ENCODE data around the gene SASH1. TPM values are rescaled to one million over a fixed set of nuclear protein-coding genes. Genes with fewer than 3 reads are reported as not detected.
A peak's percentile ranks its signal among the peaks of the same experiment; 100 is the strongest.

Gene SASH1
- total and polyA plus RNA-seq, 2 donors (not counting 1 experiment from before 2014, with no cell fraction given) = 38.6 to 44.6 TPM

- Histone ChIP-seq H2AFZ (ENCODE audit: low read length) (no peak overlapping the region), H3K4me1 (ENCODE audit: control insufficient read depth, extremely low read depth, insufficient read depth, low read length) (peaks cover 11% of the 10 kb centered on the region), H3K9me3 (ENCODE audit: control insufficient read depth, insufficient read depth, low read depth, low read length) (no peaks in the 10 kb centered on the region), H3K27me3 (ENCODE audit: control insufficient read depth, insufficient read depth, low read length) (no peaks in the 10 kb centered on the region), H4K20me1 (ENCODE audit: control insufficient read depth, extremely low read depth, insufficient read depth, low read length) (no peaks in the 10 kb centered on the region), H3K9ac (ENCODE audit: insufficient read depth, low read length) (no peak overlapping the region), H3K4me2 (ENCODE audit: extremely low read depth, insufficient read depth, low read length) (no peak overlapping the region), H3K4me3 (replicated peaks in 1 of 4; ENCODE audit: control extremely low read depth in 1 of 4, insufficient read depth in 1 of 4, low read depth in 3 of 4, low read length in 4 of 4) (no peak overlapping the region), H3K79me2 (ENCODE audit: control insufficient read depth, insufficient read depth, low read length) (no peaks in the 10 kb centered on the region), H3K36me3 (ENCODE audit: control insufficient read depth, insufficient read depth, low read length) (no peaks in the 10 kb centered on the region), H3K27ac (ENCODE audit: insufficient read depth, low read length) (no peak overlapping the region)
- no peak for DNase-seq (ENCODE audit: low read depth in 2 of 2)
- TF ChIP-seq EZH2 (IDR thresholded peaks at IDR 0.05; ENCODE audit: low read length, missing control alignments) = no peak
- no peak for TF ChIP-seq CTCF (conservative IDR thresholded peaks at IDR 0.05 in 1 of 2, IDR thresholded peaks at IDR 0.05 in 1 of 2; ENCODE audit: low read depth in 1 of 2, low read length in 2 of 2)
Measured at GRCh38 chr6:148445116-148445515, 102.5 kb downstream of the SASH1 start.

DNA sequence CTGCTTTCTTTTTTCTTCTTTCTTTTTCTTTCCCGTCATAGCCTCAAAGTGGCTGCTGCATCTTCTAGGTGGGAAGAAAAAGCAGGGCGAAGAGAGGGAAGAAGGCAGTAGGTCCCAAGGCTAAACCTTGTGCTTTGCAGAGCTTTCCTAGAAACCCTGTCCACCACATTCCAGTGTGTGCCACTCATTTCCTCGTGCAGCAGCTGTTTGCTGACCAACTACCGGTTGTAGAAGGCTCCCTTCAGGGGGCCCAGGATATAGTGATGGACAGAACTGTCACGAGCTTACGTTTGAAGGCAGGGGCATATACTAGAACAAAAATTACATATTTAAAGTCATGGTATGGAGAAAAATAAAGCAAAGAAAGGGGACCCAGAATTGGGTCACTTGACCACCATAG, 103.0 kb downstream of the SASH1 start:
- H3K4me1 ChIP-seq (ENCODE audit: control insufficient read depth, extremely low read depth, insufficient read depth, low read length) = peaks cover 11% of the 10 kb centered on the region
- H3K4me3 ChIP-seq (replicated peaks in 1 of 4; ENCODE audit: control extremely low read depth in 1 of 4, insufficient read depth in 1 of 4, low read depth in 3 of 4, low read length in 4 of 4) = no peak overlapping the region
- H3K36me3 ChIP-seq (ENCODE audit: control insufficient read depth, insufficient read depth, low read length) = no peaks in the 10 kb centered on the region
- no peaks in the 10 kb centered on the region for H4K20me1 ChIP-seq (ENCODE audit: control insufficient read depth, extremely low read depth, insufficient read depth, low read length)
- no peak overlapping the region for H3K4me2 ChIP-seq (ENCODE audit: extremely low read depth, insufficient read depth, low read length)
- no peak overlapping the region for H2AFZ ChIP-seq (ENCODE audit: low read length)
- no peaks in the 10 kb centered on the region for H3K9me3 ChIP-seq (ENCODE audit: control insufficient read depth, insufficient read depth, low read depth, low read length)
- TF ChIP-seq CTCF (conservative IDR thresholded peaks at IDR 0.05 in 1 of 2, IDR thresholded peaks at IDR 0.05 in 1 of 2; ENCODE audit: low read depth in 1 of 2, low read length in 2 of 2) = no peak
- TF ChIP-seq EZH2 (IDR thresholded peaks at IDR 0.05; ENCODE audit: low read length, missing control alignments) = no peak
- H3K27me3 ChIP-seq (ENCODE audit: control insufficient read depth, insufficient read depth, low read length) = no peaks in the 10 kb centered on the region
- no peak overlapping the region for H3K9ac ChIP-seq (ENCODE audit: insufficient read depth, low read length)
- no peaks in the 10 kb centered on the region for H3K79me2 ChIP-seq (ENCODE audit: control insufficient read depth, insufficient read depth, low read length)
- no peak overlapping the region for H3K27ac ChIP-seq (ENCODE audit: insufficient read depth, low read length)
- DNase-seq (ENCODE audit: low read depth in 2 of 2) = peak; percentile 57 to 68

DNA sequence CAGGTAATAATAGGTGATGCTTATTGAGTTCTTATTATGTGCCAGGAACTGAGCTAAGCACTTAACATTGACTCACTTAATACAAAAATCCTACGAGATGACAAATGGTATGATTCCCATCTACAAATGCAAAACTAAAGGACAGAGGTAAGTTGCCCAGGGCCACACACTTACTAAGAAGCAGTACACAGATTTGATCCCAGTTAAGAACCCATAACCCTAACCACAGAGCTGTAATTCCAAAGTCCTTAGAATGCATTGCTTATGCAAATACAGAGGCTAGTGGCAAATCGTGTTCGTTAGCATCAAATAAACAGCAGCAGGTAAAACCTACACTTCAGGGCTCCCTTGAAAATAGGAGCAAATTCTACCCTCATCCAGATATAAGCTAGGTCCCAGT, 104.0 kb downstream of the SASH1 start:
- Histone ChIP-seq H3K36me3 (ENCODE audit: control insufficient read depth, insufficient read depth, low read length) (no peaks in the 10 kb centered on the region), H3K79me2 (ENCODE audit: control insufficient read depth, insufficient read depth, low read length) (no peaks in the 10 kb centered on the region), H3K4me3 (replicated peaks in 1 of 4; ENCODE audit: control extremely low read depth in 1 of 4, insufficient read depth in 1 of 4, low read depth in 3 of 4, low read length in 4 of 4) (no peak overlapping the region), H3K27me3 (ENCODE audit: control insufficient read depth, insufficient read depth, low read length) (no peaks in the 10 kb centered on the region), H3K27ac (ENCODE audit: insufficient read depth, low read length) (no peak overlapping the region), H2AFZ (ENCODE audit: low read length) (no peak overlapping the region), H3K9me3 (ENCODE audit: control insufficient read depth, insufficient read depth, low read depth, low read length) (no peaks in the 10 kb centered on the region), H3K4me2 (ENCODE audit: extremely low read depth, insufficient read depth, low read length) (no peak overlapping the region), H4K20me1 (ENCODE audit: control insufficient read depth, extremely low read depth, insufficient read depth, low read length) (no peaks in the 10 kb centered on the region), H3K4me1 (ENCODE audit: control insufficient read depth, extremely low read depth, insufficient read depth, low read length) (peaks cover 5% of the 10 kb centered on the region), H3K9ac (ENCODE audit: insufficient read depth, low read length) (no peak overlapping the region)
- TF ChIP-seq CTCF (conservative IDR thresholded peaks at IDR 0.05 in 1 of 2, IDR thresholded peaks at IDR 0.05 in 1 of 2; ENCODE audit: low read depth in 1 of 2, low read length in 2 of 2) (no peak), EZH2 (IDR thresholded peaks at IDR 0.05; ENCODE audit: low read length, missing control alignments) (no peak)
- no peak for DNase-seq (ENCODE audit: low read depth in 2 of 2)
